Keratinocyte (primary cell): ENCODE measurements around the gene SELENOV.
A peak's percentile ranks its signal among the peaks of the same experiment; 100 is the strongest.

ENCODE experiments used
- EZH2 ChIP-seq: IDR thresholded peaks from one replicate; pipeline ENCODE4 v1.6.1; 2012; ENCODE audit warnings: inconsistent platforms, mild to moderate bottlenecking, low read length, moderate library complexity
- TF ChIP-seq, protein P1 (sequence below), 3 experiments: IDR thresholded peaks in 1 of 3; conservative IDR thresholded peaks in 1 of 3; optimal IDR thresholded peaks in 1 of 3; 2 replicates in 2 of 3; 3 replicates in 1 of 3; pipeline versions ENCODE3 to v1.5.1; 2011; ENCODE audit warnings: low read length in 3 of 3, mild to moderate bottlenecking in 3 of 3, moderate library complexity in 2 of 3, control low read depth in 1 of 3, inconsistent platforms in 1 of 3; ENCODE audit not compliant: insufficient read depth in 2 of 3; ENCODE audit errors: extremely low read depth in 1 of 3

DNA sequence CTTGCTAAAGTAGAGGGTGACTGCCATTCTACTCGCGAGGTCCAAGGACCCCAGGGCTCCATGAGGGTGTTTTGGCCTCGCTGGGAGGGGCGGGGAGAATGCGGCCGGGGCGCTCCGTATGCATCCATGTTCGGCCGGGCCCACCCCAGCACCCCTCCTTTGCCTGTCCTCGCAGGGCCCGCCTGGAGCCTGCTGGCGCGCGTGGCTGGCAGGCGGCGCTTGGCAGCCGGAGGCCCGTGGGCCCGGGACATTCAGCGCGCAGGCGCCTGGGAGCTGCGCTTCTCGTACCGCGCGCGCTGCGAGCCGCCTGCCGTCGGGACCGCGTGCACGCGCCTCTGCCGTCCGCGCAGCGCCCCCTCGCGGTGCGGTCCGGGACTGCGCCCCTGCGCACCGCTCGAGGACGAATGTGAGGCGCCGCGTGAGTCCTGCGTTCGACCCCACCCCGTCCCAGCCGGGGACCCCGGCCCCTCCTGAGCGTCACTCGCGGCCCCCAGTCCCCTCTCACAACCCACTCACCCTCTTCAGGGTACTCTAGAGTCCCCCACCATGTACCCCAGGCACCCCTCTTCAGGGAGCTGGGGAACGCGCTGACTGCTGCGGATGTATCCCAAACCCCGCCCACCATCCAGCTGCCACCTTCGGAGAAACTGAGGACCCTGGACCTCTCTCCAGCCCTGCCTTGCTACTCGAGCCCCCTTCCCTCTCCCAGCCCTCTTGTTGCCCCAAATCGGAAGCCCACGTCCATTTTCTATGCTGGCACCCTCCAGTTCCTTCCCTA, 12.1 kb upstream of the SELENOV start:
- TF ChIP-seq, protein P1, sequence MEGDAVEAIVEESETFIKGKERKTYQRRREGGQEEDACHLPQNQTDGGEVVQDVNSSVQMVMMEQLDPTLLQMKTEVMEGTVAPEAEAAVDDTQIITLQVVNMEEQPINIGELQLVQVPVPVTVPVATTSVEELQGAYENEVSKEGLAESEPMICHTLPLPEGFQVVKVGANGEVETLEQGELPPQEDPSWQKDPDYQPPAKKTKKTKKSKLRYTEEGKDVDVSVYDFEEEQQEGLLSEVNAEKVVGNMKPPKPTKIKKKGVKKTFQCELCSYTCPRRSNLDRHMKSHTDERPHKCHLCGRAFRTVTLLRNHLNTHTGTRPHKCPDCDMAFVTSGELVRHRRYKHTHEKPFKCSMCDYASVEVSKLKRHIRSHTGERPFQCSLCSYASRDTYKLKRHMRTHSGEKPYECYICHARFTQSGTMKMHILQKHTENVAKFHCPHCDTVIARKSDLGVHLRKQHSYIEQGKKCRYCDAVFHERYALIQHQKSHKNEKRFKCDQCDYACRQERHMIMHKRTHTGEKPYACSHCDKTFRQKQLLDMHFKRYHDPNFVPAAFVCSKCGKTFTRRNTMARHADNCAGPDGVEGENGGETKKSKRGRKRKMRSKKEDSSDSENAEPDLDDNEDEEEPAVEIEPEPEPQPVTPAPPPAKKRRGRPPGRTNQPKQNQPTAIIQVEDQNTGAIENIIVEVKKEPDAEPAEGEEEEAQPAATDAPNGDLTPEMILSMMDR (optimal IDR thresholded peaks at IDR 0.05 in 1 of 3, IDR thresholded peaks at IDR 0.05 in 1 of 3, conservative IDR thresholded peaks at IDR 0.05 in 1 of 3; ENCODE audit: extremely low read depth in 1 of 3, insufficient read depth in 2 of 3, low read length in 3 of 3) = peak; percentile 57 to 89 (median 73)
- no peak for TF ChIP-seq EZH2
